ENCODE measurements around the gene HK1.

DNA sequence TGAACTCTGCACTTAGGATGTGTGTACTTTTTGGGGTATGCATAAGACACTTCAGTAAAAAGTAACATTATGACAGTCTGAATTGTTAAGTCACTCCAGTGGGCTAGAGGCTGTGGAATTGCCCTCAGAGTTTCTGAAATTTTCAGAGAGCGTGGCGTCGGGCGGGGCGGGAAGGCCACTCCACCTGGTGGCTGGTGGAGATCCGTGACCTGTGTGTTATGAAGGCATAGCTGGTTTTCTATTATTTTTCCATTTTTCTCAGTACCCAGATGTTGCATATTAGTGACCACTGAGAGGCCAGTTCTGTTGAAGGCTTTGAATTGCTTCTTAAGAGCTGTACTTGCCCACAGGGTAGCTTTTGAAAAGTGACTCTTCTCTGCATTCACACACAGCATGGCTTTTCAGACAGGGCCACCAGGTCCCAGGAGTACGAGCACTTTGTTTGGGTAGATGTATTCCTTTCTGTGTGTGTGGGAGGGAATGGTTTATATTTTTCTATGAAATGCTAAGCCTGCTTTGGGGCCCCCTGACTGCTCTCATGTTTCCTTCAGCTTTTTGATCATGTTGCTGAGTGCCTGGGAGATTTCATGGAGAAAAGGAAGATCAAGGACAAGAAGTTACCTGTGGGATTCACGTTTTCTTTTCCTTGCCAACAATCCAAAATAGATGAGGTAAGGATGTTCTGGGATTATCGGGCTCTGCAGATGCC lies 86.1 kb downstream of the HK1 start:
- TF ChIP-seq CTCF (IDR thresholded peaks at IDR 0.05) (no peak), POLR2A (IDR thresholded peaks at IDR 0.05) (no peak)

All from uterus (tissue), 2 donors.